SJSA1 (cell line): ENCODE data around the gene TENT4A. TPM values are rescaled to one million over a fixed set of nuclear protein-coding genes. Genes with fewer than 3 reads are reported as not detected.
"Not testable (repeated sequence)": the region's sequence is repeated elsewhere in the genome, so short reads cannot be mapped to it uniquely, and the experiment has no call there.

Experiments used
- DNase-seq, 2 experiments: peaks; one replicate each; pipeline ENCODE4 v3.0.0-alpha.2; 2015 to 2020; ENCODE audit warnings: low spot score in 2 of 2, low read depth in 1 of 2
- H3K27ac ChIP-seq: fragments of 250-450 bp; sonication (Bioruptor Pico); 2 replicates; pipeline ENCODE4 v1.5.1; 2020; ENCODE audit warnings: mild to moderate bottlenecking, moderate library complexity
- H3K27me3 ChIP-seq: fragments of 250-450 bp; sonication (Bioruptor Pico); replicated peaks from 2 replicates; pipeline ENCODE4 v1.5.1; 2020; ENCODE audit warnings: mild to moderate bottlenecking, moderate library complexity
- H3K36me3 ChIP-seq: fragments of 250-450 bp; sonication (Bioruptor Pico); 2 replicates; pipeline ENCODE4 v1.5.1; 2020; ENCODE audit warnings: mild to moderate bottlenecking
- H3K4me1 ChIP-seq: fragments of 250-450 bp; sonication (Bioruptor Pico); replicated peaks from 2 replicates; pipeline ENCODE4 v1.6.1; 2021; ENCODE audit warnings: mild to moderate bottlenecking
- H3K4me3 ChIP-seq: fragments of 250-450 bp; sonication (Bioruptor Pico); 2 replicates; pipeline ENCODE4 v1.5.1; 2020; ENCODE audit warnings: mild to moderate bottlenecking
- H3K9me3 ChIP-seq: fragments of 250-450 bp; sonication (Bioruptor Pico); replicated peaks from 2 replicates; pipeline ENCODE4 v1.5.1; 2020; ENCODE audit warnings: mild to moderate bottlenecking
- total RNA-seq: library from RNA; depleted of rRNA; stranded (reverse); fragments of >200 nt; shearing (Covaris generic); gene quantifications from 2 replicates; pipeline ENCODE4 v1.2.3, GENCODE V29; 2014; rRNA removed

The TENT4A gene
- 17.8 and 24.6 TPM in 2 replicates for total RNA-seq

DNA sequence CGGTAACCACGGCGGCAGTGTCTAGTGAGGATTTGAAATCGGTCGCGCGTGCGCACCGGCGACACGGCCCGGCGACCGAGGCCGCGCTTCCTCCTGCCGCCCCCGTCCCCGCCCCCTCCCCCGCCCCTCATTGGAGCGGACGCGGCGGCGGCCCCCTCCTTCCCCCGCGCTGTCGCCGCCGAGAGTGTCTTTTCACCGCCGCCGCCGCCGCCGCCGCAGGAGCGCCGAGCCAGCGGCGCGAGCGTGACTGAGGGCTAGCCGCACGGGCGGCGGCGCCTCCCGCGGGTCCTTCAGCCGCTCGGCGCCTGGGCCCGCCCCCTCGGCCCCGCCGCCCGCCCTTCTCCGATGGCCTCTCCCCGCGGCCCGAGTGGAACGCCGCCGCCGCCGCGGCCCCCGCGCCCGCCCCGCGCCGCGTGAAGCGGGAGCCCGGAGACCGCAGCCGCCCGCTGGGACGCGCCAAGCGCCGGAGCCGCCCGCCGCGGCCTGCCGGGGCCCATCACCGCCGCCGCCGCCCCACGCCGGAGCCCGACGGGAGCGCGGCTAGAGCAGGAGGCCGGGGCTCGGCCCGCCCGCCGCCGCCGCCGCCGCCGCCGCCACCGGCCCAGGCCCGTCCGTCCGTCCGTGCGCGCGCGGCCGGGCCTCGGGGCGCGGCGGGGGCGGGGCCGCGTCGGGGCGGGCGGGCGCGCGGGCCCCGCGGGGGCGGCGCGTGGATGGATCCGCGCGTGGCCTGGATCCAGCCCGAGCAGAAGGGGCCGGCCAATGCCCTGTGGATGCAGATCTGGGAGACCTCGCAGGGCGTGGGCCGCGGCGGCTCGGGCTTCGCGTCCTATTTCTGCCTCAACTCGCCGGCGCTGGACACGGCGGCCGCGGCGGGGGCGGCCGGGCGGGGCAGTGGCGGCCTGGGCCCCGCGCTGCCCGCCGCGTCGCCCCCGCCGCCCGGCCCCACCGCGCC is at the start of gene TENT4A:
TSS of gene TENT4A (plus strand) at position 159 of the 952 bp plus-strand sequence. CDS start at position 711, 552 bp downstream.
- Histone ChIP-seq H3K27me3 (no peaks in the 10 kb centered on the region), H3K4me3 (peak within 1 kb of the TSS; percentile 79), H3K27ac (peak within 1 kb of the TSS; percentile 90), H3K36me3 (peaks cover 44% of the 10 kb centered on the region), H3K9me3 (no peaks in the 10 kb centered on the region), H3K4me1 (peaks cover 36% of the 10 kb centered on the region)
- DNase-seq, result peak in 1 of 2 experiments; percentile 51

DNA sequence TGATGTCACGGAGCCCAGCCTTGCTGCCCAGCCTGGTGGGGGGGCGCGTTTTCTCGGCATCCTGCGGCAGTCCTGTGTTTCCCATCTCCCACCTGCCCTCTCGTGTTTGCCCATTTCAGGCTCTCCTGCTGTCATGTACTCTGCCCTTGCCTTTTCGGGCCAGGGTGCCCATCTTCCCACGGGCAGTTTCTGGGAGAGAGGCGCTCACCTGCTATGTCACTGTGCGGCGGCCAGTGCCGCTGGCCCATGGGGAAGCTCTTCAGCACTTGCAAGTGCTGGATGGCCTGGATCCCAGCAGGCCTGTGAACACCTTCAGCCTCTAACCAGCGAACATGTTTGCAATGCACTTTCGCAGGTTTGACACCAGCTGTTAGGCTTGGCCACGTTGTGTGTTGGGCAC is 46.5 kb upstream of the TENT4A start:
- Histone ChIP-seq H3K36me3 (no peaks in the 10 kb centered on the region), H3K4me3 (no peak overlapping the region), H3K9me3 (no peaks in the 10 kb centered on the region), H3K27ac (no peak overlapping the region), H3K27me3 (no peaks in the 10 kb centered on the region), H3K4me1 (no peaks in the 10 kb centered on the region)
- DNase-seq, result no peak

DNA sequence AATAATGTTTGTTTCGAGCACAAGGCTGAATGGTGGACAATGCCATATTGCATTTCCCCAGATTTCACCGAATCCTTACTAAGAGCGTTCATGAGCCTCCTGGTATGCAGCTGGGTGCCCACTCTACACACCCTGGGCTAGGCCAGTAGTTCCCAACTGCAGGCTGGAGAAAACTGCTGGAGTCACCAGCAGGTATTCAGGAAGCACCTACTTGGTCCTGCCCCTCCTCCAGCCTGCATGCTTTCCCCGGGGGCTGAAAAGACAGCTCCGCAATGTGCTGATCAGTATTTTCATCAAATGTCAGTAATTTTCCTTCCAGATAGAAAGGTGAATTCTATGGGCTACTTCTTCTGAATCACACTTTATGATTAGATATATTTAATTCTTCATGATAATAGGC is 45.6 kb upstream of the TENT4A start:
- no peaks in the 10 kb centered on the region for H3K9me3 ChIP-seq
- H3K4me3 ChIP-seq, result no peak overlapping the region
- DNase-seq, result no peak

DNA sequence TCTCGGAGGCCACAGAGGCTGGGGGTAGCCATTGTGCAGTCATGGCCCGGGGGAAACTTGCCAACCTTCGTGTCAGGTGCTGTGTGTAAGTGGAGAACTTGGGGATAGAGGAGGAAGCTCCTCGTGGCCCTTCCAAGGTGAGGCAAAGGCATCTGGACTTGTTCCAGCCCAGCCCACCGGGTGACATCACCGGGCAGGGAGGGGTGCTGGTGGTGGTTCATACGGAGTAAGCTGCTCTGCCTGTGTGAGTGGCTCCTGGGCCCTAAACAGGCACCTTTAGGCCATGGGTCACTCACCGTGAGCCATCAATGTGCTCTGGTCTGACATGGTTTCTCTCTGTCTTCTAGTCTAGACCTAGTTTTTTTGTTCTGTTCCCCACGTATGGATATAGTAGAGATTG is 44.5 kb upstream of the TENT4A start:
- not testable (repeated sequence) for H3K4me3 ChIP-seq, H3K4me1 ChIP-seq, H3K9me3 ChIP-seq, H3K27ac ChIP-seq, H3K36me3 ChIP-seq, DNase-seq, H3K27me3 ChIP-seq

More for the DNA sequence above, 45.6 kb upstream of the TENT4A start:
- no peaks in the 10 kb centered on the region for H3K27me3 ChIP-seq
- no peak overlapping the region for H3K27ac ChIP-seq
- H3K4me1 ChIP-seq, result no peaks in the 10 kb centered on the region
- no peaks in the 10 kb centered on the region for H3K36me3 ChIP-seq

DNA sequence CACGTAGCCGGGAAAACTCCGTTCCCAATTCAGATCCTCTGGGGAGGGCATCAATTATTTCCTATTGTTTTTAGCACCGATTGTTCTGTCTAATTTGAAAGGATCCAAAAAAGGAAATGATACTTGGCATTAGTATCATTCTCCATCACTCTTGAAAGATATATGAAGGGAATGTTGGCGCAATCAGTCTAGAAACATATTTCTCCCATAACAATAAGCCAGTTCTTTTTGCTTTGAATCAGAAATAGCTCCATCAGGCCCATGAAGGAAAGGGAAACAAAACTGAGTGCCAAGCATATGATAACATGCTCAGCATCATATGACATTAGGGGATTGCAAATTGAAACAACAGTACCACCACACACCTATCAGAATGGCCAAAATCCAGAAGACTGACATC is 40.2 kb upstream of the TENT4A start:
- Histone ChIP-seq H3K27ac (no peak overlapping the region), H3K4me1 (no peaks in the 10 kb centered on the region), H3K27me3 (no peaks in the 10 kb centered on the region), H3K9me3 (no peaks in the 10 kb centered on the region), H3K4me3 (no peak overlapping the region), H3K36me3 (no peaks in the 10 kb centered on the region)
- DNase-seq, result no peak

DNA sequence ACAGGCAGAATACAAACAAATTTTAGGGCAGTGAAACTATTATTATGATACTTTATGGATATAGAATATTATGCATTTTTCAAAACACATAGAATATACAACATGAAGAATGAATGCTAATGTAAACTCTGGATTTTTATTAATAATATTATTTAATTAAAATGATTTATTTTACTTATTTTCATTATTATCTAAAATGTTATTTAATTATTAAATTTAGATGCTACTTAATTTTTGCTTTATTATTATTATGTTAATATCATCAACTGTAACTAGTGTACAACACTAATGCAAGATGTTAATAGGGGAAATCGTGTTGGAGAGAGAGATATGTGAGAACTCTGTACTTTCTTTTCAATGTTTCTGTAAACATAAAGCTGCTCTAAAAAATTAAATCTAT is 39.3 kb upstream of the TENT4A start:
- no peaks in the 10 kb centered on the region for H3K36me3 ChIP-seq
- no peak for DNase-seq
- H3K27me3 ChIP-seq, result no peaks in the 10 kb centered on the region
- H3K4me3 ChIP-seq, result no peak overlapping the region
- H3K4me1 ChIP-seq, result no peaks in the 10 kb centered on the region
- H3K27ac ChIP-seq, result no peak overlapping the region
- no peaks in the 10 kb centered on the region for H3K9me3 ChIP-seq

DNA sequence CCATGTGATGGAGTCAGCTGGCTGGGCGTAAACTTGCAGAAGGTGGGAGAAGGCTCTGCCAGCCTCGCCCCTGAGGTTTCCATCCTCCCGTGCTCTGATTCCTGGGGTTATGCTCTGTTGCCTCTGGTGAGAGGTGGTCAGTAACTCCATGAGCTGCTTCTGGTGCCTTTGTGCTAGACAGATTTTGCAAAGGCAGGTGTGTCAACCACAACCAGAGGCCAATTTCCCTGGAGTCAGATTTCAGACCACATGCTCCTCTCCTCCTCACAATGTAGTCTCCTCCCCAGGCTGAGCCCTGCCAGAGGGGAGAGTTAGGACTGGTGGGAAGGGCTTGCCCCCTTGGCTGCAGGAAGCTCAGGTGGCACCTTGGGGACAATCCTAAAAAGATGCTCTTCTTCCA is 38.8 kb upstream of the TENT4A start:
- no peak overlapping the region for H3K27ac ChIP-seq
- H3K9me3 ChIP-seq, result no peaks in the 10 kb centered on the region
- DNase-seq, result no peak

DNA sequence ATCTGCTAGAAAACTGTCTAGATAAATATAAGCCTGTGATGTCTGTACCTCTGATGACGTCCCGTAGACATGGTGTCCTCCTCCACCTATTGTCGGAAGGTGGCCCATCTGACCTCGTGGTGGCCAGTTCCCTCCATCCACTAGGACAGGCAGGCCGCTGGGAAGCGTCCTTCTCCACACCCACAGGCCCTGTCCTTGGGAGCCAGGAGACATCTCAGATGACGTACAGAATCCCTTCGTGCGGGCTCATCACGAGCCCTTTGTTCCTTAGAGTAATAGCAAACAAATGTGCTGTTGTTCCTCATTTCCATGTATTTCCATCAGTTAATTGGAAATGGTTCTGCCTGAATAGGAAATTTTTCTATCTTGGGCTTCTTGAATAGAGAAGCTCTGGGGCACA is 38.3 kb upstream of the TENT4A start:
- Histone ChIP-seq H3K36me3 (no peaks in the 10 kb centered on the region), H3K9me3 (no peaks in the 10 kb centered on the region), H3K27ac (no peak overlapping the region), H3K27me3 (no peaks in the 10 kb centered on the region), H3K4me3 (no peak overlapping the region), H3K4me1 (no peaks in the 10 kb centered on the region)
- DNase-seq, result no peak

More for the DNA sequence above, 38.8 kb upstream of the TENT4A start:
- no peaks in the 10 kb centered on the region for H3K36me3 ChIP-seq
- H3K4me3 ChIP-seq, result no peak overlapping the region
- no peaks in the 10 kb centered on the region for H3K4me1 ChIP-seq
- H3K27me3 ChIP-seq, result no peaks in the 10 kb centered on the region

DNA sequence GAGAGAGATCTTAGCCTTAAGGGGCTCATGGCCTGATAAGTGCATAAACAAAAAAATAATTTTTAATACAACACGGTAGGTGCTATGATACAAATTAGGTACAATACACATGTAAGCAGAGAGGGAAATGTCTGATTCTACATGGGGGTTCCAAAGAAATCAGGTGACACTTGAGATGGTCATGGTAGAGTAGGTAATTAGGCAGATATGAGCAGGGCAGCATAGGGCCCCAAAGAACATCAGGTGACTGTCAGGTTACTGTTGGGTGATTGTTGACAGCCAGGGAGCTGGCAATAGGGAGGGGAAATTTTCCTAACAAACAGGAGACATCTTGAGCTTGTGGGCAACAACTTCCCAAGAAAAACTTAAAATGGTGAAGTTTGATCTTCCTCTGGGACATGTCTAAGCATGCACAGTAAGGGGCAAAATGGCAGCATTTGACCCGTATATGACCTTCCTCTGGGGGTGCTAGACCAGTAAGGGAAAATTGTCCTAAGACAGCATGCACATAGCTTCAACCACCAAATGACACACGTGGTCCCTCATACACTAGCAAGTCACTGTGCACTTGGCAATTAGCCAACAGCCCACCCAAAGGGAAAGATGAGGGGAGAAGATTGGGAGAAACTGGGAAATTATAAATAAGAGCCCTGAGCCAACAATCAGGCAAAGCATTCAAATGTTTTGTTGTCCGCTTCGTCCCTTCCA is 37.3 kb upstream of the TENT4A start:
- H3K4me1 ChIP-seq, result no peaks in the 10 kb centered on the region
- no peak overlapping the region for H3K4me3 ChIP-seq
- no peak for DNase-seq
- no peaks in the 10 kb centered on the region for H3K36me3 ChIP-seq
- H3K27ac ChIP-seq, result no peak overlapping the region
- no peaks in the 10 kb centered on the region for H3K9me3 ChIP-seq
- H3K27me3 ChIP-seq, result no peaks in the 10 kb centered on the region; the same call in 1 of the 2 replicates

DNA sequence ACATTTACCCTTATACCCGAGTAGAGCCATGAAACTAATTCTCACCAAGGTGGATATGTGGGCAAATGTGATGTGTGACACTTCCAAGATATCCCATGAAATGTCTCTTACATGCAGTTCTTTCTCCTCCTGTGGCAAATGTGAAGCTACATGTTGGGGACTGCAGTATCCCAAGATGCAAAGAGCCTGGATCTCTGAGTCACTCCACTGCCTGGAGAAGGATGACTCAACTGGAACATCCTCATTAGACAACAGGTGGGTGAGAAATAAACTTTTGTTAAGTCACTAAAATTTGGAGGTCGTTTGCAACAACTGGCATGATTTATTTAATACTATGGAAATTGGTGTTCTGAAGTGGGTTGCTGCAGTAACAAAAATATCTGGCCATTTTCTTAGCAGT is 36.5 kb upstream of the TENT4A start:
- no peak for DNase-seq

DNA sequence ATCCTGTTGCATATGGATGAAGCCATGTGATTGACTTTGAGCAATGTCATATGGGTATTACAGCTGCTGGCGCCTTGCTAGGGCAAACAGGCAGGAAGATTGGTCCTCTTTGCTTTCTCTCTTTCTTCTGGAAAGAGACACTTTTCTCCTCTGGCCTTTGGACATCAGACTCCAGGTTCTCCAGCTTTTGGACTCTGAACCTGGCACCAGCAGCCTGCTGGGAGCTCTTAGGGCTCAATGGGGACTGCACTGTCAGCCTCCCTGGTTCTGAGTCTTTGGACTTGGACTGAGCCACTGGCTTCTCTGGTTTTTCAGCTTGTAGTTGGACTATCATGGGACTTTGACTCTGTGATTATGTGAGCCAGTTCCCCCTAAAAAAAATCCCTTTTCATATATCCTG is 34.8 kb upstream of the TENT4A start:
- Histone ChIP-seq H3K27ac (no peak overlapping the region), H3K4me1 (no peaks in the 10 kb centered on the region), H3K27me3 (peaks cover 9% of the 10 kb centered on the region; the same call in 1 of the 2 replicates), H3K36me3 (no peaks in the 10 kb centered on the region), H3K9me3 (peaks cover 5% of the 10 kb centered on the region; the same call in 1 of the 2 replicates), H3K4me3 (no peak overlapping the region)
- no peak for DNase-seq

More for the DNA sequence above, 36.5 kb upstream of the TENT4A start:
- Histone ChIP-seq H3K27ac (no peak overlapping the region), H3K4me1 (no peaks in the 10 kb centered on the region), H3K4me3 (no peak overlapping the region), H3K9me3 (peaks cover 3% of the 10 kb centered on the region; the same call in 1 of the 2 replicates), H3K36me3 (no peaks in the 10 kb centered on the region), H3K27me3 (peaks cover 3% of the 10 kb centered on the region; the same call in 1 of the 2 replicates)

DNA sequence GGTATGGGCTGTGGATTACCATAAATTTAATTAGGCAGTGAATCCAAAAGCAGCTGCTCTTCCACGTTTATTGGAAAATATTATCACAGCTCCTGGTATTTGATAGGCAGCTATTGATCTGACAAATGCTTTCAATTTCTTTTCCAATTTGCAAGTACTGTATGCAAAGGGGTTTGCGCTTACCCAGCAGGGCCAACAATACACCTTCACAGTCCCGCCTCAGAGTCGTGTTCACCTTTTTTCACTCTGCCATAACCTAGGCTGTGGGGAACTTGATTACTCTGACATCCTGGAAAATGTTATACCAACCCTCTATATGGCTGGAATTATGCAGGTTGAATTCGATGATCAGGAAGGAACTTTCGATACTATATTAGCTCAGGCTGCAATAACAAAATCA is 32.3 kb upstream of the TENT4A start:
- H3K9me3 ChIP-seq, result peaks cover 5% of the 10 kb centered on the region; the same call in 1 of the 2 replicates
- H3K27me3 ChIP-seq, result peaks cover 9% of the 10 kb centered on the region; the same call in 1 of the 2 replicates
- no peak overlapping the region for H3K27ac ChIP-seq
- no peaks in the 10 kb centered on the region for H3K4me1 ChIP-seq
- no peak for DNase-seq
- no peaks in the 10 kb centered on the region for H3K36me3 ChIP-seq
- no peak overlapping the region for H3K4me3 ChIP-seq

DNA sequence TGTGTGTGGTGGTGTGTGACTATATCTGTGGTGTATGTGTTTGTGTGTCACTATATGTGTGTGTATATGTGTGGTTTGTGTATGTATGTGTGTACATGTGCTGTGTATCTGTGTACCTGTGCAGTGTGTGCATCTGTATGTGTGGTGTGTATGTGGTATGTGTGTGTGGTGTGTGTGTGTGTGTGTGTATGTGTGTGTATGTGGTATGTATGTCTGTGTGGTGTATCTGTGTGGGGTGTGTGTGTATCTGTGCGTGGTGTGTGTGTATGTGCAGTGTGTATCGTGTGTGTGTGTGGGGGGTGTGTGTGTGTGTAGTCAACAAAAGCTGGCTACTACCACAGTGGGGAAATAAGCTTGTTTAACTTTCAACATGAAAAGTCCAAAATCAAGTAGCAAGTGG is 31.6 kb upstream of the TENT4A start:
- no peak for DNase-seq
- Histone ChIP-seq H3K4me3 (no peak overlapping the region), H3K27ac (no peak overlapping the region), H3K4me1 (no peaks in the 10 kb centered on the region), H3K27me3 (peaks cover 9% of the 10 kb centered on the region; the same call in 1 of the 2 replicates), H3K36me3 (no peaks in the 10 kb centered on the region), H3K9me3 (peaks cover 5% of the 10 kb centered on the region; the same call in 1 of the 2 replicates)

DNA sequence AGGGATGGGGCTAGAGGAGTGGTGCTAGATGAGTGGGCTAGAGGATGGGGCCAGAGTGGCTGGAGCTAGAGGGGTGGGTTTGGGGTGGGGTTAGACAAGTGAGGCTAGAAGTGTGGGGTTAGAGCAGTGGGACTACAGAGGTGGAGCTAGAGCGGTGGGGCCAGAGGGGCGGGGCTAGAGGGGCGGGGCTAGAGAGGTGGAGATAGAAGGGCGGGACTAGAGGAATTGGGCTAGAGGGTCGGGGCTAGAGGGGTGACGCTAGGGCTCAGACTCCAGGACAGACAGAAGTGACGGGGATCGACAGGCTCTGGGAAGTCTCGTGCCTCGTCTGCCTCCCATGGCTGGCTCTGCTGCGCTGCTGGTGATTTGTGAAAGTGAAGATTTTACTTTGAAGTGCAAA is 31.0 kb upstream of the TENT4A start:
- Histone ChIP-seq H3K27me3 (peaks cover 9% of the 10 kb centered on the region; the same call in 1 of the 2 replicates), H3K4me3 (no peak overlapping the region), H3K4me1 (no peaks in the 10 kb centered on the region), H3K9me3 (peaks cover 5% of the 10 kb centered on the region; the same call in 1 of the 2 replicates), H3K36me3 (no peaks in the 10 kb centered on the region), H3K27ac (no peak overlapping the region)
- no peak for DNase-seq
